ENCODE results near the gene TMEM250.

Gene TMEM250

DNA sequence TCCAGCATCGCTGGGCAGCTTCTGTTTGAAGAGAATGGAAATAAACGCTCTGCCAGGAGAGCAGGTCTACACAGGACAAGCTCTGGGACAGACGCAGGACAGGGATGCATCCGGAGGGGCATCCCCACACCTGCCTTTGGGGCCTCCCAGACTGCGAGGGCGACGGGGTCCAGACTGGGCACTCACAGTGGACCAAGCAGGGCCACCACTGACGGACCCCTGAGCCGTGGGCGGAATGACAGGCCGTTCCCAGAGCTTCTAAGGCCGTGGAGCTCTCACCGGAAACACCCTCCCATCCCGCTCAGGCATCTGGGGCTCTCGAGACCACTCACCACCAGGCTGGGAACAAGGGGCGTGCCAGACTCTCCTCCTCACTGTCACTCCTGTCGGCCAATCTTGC, 10.5 kb upstream of the TMEM250 start:
- no peak for DNase-seq (ENCODE audit: low read depth)
- TF ChIP-seq CTCF (IDR thresholded peaks at IDR 0.05; ENCODE audit: low read depth, low read length), result no peak
- no peak overlapping the region for H3K4me3 ChIP-seq (ENCODE audit: low read depth, low read length)

DNA sequence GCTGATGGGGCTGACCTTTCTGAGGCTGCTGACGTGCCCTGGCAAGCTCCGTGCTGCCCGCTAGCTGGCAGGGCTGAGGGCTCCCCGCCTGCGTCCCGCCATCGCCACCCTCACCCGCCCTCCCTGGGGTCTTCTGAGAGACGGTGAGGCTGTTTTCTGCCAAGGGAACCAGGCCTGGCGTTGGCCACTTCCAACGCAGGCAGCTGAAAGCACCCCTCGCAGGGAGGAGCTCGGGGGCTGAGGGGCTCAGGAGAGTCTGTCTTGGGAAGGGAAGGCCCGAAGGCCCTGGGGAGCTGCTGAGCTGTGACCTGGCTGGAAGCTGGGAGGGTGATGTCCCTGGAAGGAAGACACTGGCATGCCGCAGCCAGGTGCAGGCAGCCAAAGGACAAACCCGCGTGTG, 9.8 kb upstream of the TMEM250 start:
- no peak overlapping the region for H3K4me3 ChIP-seq (ENCODE audit: low read depth, low read length)
- no peak for DNase-seq (ENCODE audit: low read depth)
- TF ChIP-seq MYC (IDR thresholded peaks at IDR 0.05; ENCODE audit: low read depth, low read length) (no peak), POLR2A (IDR thresholded peaks at IDR 0.05; ENCODE audit: extremely low read depth, insufficient read length) (no peak), CTCF (IDR thresholded peaks at IDR 0.05; ENCODE audit: low read depth, low read length) (no peak)
- TF ChIP-seq, protein P1, sequence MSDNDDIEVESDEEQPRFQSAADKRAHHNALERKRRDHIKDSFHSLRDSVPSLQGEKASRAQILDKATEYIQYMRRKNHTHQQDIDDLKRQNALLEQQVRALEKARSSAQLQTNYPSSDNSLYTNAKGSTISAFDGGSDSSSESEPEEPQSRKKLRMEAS (IDR thresholded peaks at IDR 0.05; ENCODE audit: low read depth, low read length), result no peak

GRCh38 chr9:136127313-136127712, 8.6 kb upstream of the TMEM250 start:
- no peak for DNase-seq (ENCODE audit: low read depth)
- no peak overlapping the region for H3K4me3 ChIP-seq (ENCODE audit: low read depth, low read length)
- TF ChIP-seq, protein P1 (IDR thresholded peaks at IDR 0.05; ENCODE audit: low read depth, low read length), result no peak
- TF ChIP-seq CTCF (IDR thresholded peaks at IDR 0.05; ENCODE audit: low read depth, low read length) (no peak), POLR2A (IDR thresholded peaks at IDR 0.05; ENCODE audit: extremely low read depth, insufficient read length) (no peak), MYC (IDR thresholded peaks at IDR 0.05; ENCODE audit: low read depth, low read length) (no peak)

DNA sequence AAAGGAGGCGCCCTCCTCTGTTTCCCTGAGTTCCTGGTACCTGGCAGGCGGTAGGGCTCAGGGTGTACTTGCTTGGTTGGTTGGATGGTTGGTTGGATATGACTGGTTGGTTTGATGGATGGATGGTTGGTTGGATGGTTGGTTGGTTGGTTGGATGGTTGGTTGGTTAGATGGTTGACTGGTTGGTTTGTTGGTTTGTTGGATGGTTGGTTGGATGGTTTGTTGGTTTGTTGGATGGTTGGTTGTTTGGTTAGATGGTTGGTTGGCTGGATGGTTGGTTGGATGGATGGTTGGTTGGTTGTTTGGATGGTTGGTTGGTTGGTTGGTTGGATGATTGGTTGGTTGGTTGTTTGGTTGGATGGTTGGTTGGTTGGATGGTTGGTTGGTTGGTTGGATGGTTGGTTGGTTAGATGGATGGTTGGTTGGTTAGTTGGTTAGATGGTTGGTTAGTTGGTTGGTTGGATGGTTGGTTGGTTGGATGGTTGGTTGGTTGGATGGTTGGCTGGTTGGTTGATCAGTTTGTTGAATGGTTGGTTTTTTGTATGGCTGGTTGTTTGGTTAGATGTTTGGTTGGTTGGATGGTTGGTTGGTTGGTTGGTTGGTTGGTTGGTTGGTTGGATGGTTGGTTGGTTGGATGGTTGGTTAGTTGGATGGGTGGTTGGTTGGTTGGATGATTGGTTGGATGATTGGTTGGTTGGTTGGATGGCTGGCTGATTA, 6.5 kb upstream of the TMEM250 start:
- no peak for DNase-seq (ENCODE audit: low read depth)
- TF ChIP-seq POLR2A (IDR thresholded peaks at IDR 0.05; ENCODE audit: extremely low read depth, insufficient read length) (no peak), MYC (IDR thresholded peaks at IDR 0.05; ENCODE audit: low read depth, low read length) (no peak), CTCF (IDR thresholded peaks at IDR 0.05; ENCODE audit: low read depth, low read length) (no peak)
- TF ChIP-seq, protein P1 (IDR thresholded peaks at IDR 0.05; ENCODE audit: low read depth, low read length), result no peak

GRCh38 chr9:136122425-136123383, 4.0 kb upstream of the TMEM250 start:
- TF ChIP-seq, protein P1 (IDR thresholded peaks at IDR 0.05; ENCODE audit: low read depth, low read length), result no peak
- peak; percentile 92 for TF ChIP-seq CTCF (IDR thresholded peaks at IDR 0.05; ENCODE audit: low read depth, low read length)
- DNase-seq (ENCODE audit: low read depth), result peak; percentile 76
- no peak overlapping the region for H3K4me3 ChIP-seq (ENCODE audit: low read depth, low read length)

More for the DNA sequence above, 6.5 kb upstream of the TMEM250 start:
- H3K4me3 ChIP-seq (ENCODE audit: low read depth, low read length), result no peak overlapping the region
